HG03064 (cell line): ENCODE results near the gene CEACAM16.
"Not testable (repeated sequence)": the region's sequence is repeated elsewhere in the genome, so short reads cannot be mapped to it uniquely, and the experiment has no call there.

Source experiments
- ATAC-seq: cut with Tn5 transposase; IDR thresholded peaks from one replicate; pipeline ENCODE4 v1.9.1; 2021; ENCODE audit warnings: low read depth; ENCODE audit not compliant: unreplicated experiment

CEACAM16 gene, protein sequence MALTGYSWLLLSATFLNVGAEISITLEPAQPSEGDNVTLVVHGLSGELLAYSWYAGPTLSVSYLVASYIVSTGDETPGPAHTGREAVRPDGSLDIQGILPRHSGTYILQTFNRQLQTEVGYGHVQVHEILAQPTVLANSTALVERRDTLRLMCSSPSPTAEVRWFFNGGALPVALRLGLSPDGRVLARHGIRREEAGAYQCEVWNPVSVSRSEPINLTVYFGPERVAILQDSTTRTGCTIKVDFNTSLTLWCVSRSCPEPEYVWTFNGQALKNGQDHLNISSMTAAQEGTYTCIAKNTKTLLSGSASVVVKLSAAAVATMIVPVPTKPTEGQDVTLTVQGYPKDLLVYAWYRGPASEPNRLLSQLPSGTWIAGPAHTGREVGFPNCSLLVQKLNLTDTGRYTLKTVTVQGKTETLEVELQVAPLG

DNA sequence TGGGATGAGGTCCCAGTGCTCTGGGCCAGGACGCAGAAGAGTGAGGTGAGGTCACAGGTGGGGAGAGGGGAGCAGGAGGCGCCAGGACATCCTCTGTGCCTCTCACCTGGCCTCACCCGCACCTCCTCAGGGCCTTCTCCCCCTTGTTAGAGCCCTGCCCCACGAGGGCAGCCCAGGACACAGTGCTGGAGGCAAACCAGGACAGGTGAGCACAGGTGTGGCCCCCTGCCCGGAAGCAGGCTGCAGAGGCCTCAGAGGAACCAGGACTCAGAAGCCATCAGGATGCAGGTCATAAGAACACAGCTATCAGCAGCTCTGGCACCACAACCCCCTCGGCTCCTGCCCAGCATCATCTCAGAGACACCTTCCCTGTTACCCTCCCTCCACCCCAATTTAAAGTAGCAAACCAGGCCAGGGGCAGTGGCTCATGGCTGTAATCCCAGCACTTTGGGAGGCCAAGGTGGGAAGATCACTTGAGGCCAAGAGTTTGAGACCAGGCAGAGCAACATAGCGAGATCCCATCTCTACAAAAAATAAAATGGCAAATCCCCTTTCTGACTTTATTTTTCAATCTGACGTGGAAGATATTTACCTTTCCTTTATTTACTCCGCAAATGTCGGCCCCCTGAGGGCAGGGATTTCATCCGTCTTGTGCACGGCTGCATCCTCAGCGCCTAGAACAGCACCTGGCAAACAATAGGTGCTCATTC is at the start of gene CEACAM16:
Gene CEACAM16 (plus strand): TSS at position 660 of the 710 bp plus-strand sequence. CDS start 2,306 bp downstream, outside the sequence.
- no peak for ATAC-seq

DNA sequence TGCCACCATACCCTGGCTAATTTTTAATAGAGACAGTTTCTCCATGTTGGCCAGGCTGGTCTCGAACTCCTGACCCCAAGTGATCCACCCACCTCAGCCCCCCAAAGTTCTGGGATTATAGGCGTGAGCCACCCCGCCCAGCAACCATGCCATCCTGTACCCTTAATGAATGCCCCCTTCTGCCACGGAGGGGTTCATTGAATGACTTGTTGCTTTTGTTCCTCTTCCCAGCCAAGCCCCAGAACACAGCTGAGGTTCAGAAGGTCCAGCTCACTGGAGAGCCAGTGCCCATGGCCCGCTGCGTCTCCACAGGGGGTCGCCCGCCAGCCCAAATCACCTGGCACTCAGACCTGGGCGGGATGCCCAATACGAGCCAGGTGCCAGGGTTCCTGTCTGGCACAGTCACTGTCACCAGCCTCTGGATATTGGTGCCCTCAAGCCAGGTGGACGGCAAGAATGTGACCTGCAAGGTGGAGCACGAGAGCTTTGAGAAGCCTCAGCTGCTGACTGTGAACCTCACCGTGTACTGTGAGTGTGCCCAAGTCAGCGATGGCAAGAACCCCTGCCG is 49.3 kb upstream of the CEACAM16 start:
- no peak for ATAC-seq

DNA sequence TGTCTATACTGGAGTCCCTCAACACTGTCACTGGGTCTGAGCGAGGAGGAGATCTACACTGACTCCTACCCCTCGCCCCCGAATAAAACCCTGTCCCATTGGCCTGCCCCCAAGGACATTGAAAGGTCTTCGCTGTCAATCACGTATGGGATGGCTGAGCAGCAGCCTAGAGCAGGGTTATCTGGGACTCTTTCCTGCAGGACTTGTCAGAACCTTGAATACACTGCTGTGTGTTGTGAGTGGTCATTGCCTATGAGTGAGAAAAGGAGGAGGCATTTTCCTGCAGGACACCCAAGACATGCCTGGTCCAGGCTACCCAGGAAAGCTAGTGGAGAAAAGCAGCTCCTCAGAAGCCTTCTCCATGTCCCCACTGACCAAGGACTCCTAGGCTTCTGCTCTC is 45.6 kb upstream of the CEACAM16 start:
- no peak for ATAC-seq

DNA sequence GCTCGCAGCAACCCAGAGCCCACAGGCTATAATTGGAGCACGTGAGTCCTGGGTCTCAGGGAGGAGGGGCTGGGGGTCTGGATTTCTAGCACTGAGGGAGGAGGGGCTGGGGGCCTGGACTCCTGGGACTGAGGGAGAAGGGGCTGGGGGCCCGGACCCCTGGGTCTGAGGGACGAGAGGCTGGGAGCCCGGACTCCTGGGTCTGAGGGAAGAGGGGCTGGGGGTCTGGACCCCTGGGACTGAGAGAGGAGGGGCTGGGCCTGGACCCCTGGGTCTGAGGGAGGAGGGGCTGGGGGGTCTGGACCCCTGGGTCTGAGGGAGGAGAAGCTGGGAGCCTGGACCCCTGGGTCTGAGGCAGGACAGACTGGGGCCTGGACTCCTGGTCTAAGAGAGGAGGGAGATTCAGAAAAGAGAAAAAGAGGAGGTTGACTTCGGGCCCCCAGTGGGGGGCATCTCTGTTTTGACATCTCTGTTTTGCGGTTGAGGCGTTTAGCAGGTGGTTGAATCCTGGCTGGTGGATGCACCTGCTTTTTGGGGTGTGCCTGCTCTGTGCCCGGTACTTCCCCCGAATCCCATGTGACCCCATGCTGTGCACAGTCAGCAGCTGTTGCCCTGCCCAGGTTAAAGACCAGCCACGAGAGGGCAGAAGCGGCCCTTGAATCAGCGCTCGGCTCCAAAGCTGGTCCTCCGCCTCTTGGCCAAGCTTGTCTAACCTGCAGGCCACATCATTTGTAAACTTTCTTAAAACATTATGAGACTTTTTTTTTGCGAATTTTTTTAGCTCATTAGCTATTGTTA is 44.8 kb upstream of the CEACAM16 start:
- no peak for ATAC-seq

DNA sequence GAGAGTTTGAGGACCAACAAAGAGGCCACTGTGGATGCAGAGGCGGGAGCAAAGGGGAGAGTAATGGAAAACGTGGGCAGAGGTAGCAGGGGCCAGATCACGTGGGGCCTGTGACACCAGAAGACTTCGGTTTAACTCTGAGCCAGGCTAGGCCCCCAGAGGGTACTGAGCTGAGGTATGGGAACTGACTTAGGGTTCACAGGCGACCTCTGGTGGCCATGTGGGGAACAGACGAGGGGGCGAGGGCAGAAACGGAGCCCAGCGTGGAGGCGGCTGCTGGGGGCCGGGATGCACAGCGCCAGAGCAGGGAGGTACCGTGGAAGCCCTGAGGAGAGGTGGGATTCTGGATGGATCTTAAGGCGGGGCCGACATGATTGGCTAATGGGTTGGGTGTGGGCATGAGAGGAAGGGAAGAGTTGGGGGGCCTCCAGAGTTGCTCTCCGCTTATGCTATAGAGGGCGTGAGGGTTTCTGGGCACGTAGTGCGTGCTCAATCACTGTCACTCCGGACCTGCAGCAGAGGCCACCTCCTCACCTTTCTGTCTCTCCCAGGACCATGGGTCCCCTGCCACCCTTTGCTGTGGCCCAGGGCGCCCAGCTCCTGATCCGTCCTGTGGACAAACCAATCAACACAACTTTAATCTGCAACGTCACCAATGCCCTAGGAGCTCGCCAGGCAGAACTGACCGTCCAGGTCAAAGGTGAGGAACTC is 41.6 kb upstream of the CEACAM16 start:
- ATAC-seq = no peak

DNA sequence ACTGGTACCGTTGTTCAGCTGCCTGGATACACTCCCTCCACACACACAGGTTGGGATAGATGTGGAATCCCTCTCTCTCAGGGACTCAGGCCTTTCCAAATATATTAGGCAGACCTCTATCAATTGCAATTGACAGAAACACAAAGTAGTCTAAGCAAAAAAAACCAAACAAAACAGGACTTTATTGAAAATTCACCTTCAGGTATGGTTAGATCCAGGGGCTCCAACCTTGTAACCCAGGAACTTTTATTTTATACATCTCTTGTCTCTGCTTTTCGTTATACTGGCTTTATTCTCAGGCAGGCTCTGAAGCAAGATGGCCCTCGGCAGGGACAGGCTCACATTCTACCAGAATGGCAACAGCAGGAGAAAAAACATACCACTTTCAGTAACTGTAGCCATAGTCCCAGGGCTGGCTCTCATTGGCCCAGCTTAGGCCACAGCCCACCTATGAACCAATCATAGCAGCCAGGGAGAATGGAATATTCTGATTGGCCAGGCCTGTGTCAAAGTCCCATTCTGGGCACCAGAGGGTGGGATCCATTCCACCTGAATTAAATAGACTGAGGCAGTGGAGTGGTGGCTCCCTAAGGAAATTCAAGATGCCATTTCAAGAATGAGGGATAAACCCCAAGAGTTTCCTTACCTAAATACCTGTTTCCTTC is 40.8 kb upstream of the CEACAM16 start:
- ATAC-seq = no peak

DNA sequence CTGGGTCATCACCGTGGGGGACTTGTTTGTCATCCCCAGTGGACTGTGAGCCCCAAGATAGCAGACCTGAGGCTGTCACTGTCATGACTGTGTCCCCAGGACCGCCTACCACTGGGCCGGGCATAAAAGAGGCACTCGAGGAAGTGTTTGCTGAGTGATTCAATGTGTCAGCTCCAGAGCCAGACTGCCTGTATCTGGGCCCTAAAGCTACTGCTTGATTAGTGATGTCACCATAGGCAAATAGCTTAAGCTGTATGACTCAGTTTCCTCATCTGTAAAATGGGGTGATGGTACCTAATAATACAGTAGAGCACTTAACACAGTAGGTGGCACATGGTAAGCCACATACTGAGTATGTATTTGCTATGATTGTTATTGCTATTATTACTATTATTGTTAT is 38.9 kb upstream of the CEACAM16 start:
- no peak for ATAC-seq

DNA sequence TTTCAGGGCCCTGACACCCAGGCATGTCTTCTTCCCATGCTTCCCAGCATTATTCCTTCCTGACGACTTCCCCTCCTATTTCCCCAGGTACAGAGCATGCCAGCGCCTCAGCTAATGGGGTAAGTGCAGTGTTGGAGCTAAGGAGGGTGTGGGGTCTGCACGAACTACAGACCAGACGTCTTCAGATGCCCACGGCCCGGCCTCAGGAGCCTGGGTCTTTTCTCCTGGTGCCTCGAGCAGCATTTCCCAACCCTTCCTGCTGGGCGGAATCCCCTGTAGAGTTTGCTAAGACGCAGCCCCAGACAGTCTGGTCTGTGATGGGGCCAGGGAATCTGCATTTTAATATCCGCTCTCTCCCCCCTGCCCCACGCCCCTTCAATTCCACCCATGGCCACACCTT is 37.7 kb upstream of the CEACAM16 start:
- ATAC-seq = no peak

DNA sequence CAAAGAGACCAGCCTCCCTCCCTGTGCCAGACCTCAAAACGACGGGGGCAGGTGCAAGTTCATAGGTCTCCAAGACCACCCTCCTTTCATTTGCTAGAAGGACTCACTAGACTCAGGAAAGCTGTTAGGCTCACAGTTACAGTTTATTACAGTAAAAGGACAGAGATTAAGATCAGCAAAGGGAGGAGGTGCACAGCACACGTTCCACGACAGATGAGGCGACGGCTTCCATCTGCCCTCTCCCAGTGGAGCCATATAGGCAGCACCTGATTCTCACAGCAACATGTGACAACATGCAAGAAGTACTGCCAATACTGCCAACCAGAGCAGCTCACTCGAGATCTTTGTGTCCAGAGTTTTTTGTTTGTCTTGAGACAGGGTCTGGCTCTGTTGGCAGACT is 37.0 kb upstream of the CEACAM16 start:
- ATAC-seq = no peak

DNA sequence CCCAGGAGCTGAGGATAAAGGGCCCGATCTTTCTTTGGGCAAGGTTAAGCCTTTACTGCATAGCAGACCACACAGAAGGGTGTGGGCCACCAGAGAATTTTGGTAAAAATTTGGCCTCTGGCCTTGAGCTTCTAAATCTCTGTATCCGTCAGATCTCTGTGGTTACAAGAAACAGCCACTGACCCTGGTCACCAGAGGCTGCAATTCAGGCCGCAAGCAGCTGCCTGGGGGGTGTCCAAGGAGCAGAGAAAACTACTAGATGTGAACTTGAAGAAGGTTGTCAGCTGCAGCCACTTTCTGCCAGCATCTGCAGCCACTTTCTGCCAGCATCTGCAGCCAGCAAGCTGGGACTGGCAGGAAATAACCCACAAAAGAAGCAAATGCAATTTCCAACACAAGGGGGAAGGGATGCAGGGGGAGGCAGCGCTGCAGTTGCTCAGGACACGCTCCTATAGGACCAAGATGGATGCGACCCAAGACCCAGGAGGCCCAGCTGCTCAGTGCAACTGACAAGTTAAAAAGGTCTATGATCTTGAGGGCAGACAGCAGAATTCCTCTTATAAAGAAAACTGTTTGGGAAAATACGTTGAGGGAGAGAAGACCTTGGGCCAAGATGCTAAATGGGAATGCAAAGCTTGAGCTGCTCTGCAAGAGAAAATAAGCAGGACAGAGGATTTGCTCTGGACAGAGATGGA is 36.1 kb upstream of the CEACAM16 start:
- ATAC-seq = no peak

DNA sequence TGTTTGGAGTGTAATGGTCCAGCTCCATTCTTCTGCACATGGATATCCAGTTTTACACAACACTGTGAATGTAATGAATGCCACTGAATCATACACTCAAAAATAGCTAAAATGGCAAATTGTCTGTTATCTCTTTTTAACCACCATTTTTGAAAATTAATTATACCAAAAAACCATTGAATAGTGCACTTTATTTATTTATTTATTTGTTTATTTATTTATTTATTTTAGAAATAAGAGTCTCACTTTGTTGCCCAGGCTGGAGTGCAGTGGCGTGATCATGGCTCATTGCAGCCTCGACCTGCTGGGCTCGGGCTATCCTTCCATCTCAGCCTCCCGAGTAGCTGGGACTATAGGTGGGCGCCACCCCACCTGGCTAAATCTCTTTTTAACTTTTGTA is 35.0 kb upstream of the CEACAM16 start:
- no peak for ATAC-seq

DNA sequence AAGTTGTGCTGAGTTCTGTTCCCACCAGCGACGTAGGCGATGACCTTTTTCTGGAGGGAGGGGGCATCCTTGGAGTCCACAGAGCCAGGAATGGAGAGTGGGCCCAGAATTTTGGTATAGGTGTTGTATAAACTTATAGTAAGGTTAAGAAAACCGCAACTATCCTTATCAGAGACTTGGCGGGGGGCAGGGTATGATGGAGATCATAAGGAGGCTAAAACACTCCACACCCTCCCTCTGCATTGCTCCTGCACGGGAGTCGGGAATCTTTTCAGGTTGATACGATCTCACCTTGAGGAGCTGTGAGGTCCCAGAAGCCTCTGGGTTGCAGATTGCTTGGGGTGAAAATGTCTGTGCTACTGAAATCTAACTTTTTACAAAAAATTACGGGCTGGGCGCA is 34.0 kb upstream of the CEACAM16 start:
- ATAC-seq = no peak

DNA sequence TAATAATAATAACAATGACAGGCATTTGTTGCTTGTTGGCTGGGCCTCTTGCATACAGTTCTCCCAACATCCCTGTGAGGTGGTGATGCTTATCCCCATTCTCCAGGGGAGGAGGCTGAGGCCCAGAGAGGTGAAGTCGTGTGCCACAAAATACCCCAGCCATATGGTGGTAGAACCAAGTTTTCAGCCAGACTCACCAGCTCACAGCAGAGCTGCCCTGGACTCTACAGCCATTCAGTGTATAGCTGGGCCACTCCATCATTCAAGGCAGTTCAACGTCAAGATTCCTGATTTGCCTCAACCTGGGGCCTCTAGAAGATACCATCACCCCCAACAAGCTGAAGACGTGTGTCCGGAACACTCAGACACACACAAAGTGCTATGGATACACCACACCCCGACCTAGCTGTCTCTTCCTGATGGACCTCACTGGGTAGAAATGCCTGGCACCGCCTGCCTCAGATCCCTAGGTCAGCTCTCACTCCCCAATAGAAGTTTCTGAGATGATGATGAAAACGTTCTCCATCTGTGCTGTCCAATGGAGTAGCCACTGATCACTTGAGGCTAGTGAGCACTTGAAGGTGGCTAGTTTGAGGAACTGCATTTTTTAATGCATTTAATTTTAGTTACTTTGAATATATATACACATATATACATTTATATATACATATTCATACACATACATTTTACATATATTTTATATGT is 31.9 kb upstream of the CEACAM16 start:
- no peak for ATAC-seq

DNA sequence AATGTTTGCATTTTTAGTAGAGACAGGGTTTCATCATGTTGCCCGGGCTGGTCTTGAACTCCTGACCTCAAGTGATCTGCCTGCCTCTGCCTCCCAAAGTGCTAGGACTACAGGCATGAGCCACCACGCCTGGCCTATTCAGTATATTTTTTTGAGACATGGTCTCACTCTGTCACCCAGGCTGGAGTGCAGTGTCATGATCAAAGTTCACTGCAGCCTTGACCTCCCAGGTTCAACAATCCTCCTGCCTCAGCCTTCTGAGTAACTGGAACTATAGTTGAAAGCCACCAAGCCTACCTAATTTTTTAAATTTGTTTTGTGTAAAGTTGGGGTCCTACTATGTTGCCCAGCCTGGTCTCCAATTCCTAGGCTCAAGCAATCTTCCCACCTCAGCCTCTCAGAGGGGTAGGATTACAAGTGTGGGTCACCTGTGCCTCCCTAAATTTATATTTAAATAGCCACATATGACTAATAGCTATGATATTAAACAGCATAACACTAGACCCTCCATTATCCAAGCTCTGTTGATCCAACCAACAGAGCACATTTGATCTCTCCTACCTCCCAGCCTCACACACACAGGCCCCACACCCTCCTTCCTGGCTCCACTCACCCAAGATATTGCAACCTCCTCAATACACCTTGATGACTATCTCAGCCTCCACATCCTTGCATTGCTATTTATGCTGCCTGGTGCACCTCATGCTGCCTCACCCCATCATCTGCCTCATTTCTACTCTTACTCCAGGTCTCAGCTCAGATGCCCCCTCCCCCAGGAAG is 29.8 kb upstream of the CEACAM16 start:
- ATAC-seq = no peak

DNA sequence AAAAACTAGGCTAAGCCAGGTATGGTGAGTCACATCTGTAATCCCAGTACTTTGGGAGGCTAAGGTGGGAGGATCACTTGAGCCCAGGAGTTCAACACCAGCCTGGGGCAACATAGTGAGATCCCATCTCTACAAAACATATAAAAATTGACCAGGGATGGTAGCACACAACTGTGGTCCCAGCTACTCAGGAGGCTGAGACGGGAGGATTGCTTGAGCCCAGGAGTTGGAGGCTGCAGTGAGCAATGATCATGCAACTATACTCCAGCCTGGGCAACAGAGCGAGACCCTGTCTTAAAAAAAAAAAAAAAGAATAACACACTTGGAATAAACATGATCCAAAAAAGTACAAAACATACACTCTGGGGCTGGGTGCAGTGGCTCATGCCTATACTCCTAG is 28.9 kb upstream of the CEACAM16 start:
- ATAC-seq = not testable (repeated sequence)

DNA sequence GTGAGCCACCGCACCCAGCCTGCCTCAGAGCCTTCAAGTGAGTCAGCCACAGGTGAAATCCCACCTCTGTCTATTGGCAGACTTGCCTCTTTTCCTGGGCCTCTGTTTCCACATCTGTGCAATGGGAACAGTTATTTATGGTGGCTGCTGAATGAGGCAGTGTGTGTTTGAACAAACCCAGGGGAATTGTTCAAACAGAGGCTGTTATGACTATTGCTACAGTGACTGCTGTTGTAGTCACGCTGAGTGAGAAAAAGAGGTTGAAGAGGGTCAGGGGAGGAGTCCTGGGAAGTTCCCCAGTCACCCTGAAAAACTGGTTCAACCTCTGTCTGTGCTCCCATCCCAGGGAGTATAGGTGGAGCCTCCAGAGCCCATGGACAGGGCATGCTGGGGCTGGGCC is 27.6 kb upstream of the CEACAM16 start, which contains the start of gene CEACAM19:
Gene CEACAM19 (plus strand): TSS at position 83 of the 400 bp plus-strand sequence. CDS start 450 bp downstream, outside the sequence.
- no peak for ATAC-seq

DNA sequence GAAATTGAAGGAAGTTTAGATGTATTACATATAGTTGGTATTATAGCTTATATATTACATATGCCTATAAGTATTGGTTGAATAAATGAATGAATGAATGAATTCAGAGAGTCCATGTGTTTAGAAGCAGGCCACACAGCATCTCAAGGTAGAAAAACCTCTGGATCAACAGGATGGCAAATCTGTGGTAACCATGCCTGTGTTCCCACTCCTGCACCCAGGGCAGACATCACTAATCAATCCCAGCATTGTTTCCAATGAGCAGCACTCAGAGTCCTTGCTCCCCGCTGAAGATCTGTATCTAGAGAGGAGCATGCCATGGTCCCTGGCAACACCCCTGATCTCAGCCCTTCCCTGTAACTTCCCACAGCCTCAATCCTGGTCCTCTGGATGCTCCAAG is 26.7 kb upstream of the CEACAM16 start:
- ATAC-seq = no peak

DNA sequence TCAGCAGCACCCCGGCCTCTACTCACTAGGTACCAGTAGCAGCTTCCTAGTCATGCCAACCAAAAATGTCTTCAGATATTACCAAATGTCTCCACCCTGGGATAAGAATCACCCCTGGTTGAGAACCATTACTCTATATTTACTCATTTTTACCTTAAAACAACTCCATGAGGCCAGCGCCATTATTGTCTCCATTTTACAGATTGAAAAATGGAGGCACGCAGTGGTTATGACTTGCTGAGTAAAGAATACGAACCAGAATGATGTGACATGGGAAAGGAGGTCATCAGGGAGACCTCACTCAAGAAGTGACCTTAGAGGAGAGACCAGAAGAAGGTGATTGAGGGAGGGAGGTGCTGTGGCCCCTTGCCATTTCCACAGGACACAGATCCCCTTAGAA is 25.4 kb upstream of the CEACAM16 start:
- no peak for ATAC-seq
